K562 (cell line): ENCODE data around the gene TMEM132C.

ENCODE experiments used
- ATF1 ChIP-seq, 2 experiments: fragments of 450-650 bp in 1 of 2; IDR thresholded peaks; 2 replicates each; pipeline ENCODE4 v1.6.1; 2016; ENCODE audit warnings: missing compliant biosample characterization in 1 of 2, missing genetic modification characterization in 1 of 2
- BCL6 ChIP-seq: fragments of 250-450 bp; sonication (Bioruptor Pico); IDR thresholded peaks from 2 replicates; pipeline ENCODE4 v1.4.0; 2020
- PCBP2 ChIP-seq: fragments of 200-400 bp; formaldehyde crosslinking; IDR thresholded peaks from 2 replicates; pipeline ENCODE4 v1.6.1; 2018; ENCODE audit warnings: low read length, low read depth, mild to moderate bottlenecking, moderate library complexity; ENCODE audit not compliant: poor library complexity, severe bottlenecking
- WHSC1 ChIP-seq: IDR thresholded peaks from one replicate; pipeline ENCODE4 v1.6.1; 2012; ENCODE audit warnings: low read length, control low read depth, inconsistent platforms
- ZBTB1 ChIP-seq: sonication (generic); formaldehyde crosslinking; IDR thresholded peaks from 2 replicates; pipeline ENCODE4 v1.8.1; 2023; ENCODE audit warnings: missing genetic modification reagents, low read depth, mild to moderate bottlenecking, borderline replicate concordance
- ZNF583 ChIP-seq: fragments of 250-450 bp; sonication (Bioruptor Pico); IDR thresholded peaks from 2 replicates; pipeline ENCODE4 v1.4.0; 2020
- ZNF644 ChIP-seq: fragments of 200-800 bp; sonication (Bioruptor generic); IDR thresholded peaks from 2 replicates; pipeline ENCODE4 v1.6.1; 2016; ENCODE audit warnings: low read depth, missing genetic modification characterization, missing compliant biosample characterization
- TF ChIP-seq, protein P1 (sequence below): sonication (generic); formaldehyde crosslinking; IDR thresholded peaks from 2 replicates; pipeline ENCODE4 v1.4.0; 2020; ENCODE audit warnings: mild to moderate bottlenecking, missing genetic modification reagents
- TF ChIP-seq, protein P2 (sequence below): sonication (generic); formaldehyde crosslinking; IDR thresholded peaks from 2 replicates; pipeline ENCODE4 v1.8.1; 2023; ENCODE audit warnings: mild to moderate bottlenecking, missing genetic modification reagents

DNA sequence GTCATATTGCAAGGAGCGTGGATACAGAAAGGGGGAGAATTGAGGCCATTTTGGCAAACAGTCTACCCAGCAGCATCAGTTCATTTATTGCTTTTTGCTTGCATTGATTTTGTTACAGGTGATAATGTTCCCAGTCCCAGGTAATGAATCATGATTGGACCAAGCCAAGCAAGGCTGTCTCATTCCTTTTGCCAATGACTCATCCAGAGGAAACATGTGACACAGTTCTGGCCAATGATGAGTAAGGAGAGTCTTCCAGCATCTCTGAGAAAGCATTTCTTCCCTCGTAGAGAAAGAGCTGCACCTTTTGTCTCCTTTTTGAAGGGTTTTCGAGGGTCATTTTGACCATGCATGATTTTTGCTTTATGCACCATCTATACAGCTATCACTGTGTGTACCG is 488.6 kb downstream of the TMEM132C start:
- TF ChIP-seq ZBTB1 (CRISPR knock-in tag) (no peak), PCBP2 (no peak), ZNF644 (tag) (no peak), WHSC1 (no peak), BCL6 (no peak), ZNF583 (CRISPR knock-in tag) (no peak), ATF1 (CRISPR knock-in tag; IDR thresholded peaks at IDR 0.05) (no peak), ATF1 (tag; IDR thresholded peaks at IDR 0.05) (no peak)
- TF ChIP-seq, protein P1, sequence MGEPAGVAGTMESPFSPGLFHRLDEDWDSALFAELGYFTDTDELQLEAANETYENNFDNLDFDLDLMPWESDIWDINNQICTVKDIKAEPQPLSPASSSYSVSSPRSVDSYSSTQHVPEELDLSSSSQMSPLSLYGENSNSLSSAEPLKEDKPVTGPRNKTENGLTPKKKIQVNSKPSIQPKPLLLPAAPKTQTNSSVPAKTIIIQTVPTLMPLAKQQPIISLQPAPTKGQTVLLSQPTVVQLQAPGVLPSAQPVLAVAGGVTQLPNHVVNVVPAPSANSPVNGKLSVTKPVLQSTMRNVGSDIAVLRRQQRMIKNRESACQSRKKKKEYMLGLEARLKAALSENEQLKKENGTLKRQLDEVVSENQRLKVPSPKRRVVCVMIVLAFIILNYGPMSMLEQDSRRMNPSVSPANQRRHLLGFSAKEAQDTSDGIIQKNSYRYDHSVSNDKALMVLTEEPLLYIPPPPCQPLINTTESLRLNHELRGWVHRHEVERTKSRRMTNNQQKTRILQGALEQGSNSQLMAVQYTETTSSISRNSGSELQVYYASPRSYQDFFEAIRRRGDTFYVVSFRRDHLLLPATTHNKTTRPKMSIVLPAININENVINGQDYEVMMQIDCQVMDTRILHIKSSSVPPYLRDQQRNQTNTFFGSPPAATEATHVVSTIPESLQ (CRISPR knock-in tag), result no peak
- TF ChIP-seq, protein P2, sequence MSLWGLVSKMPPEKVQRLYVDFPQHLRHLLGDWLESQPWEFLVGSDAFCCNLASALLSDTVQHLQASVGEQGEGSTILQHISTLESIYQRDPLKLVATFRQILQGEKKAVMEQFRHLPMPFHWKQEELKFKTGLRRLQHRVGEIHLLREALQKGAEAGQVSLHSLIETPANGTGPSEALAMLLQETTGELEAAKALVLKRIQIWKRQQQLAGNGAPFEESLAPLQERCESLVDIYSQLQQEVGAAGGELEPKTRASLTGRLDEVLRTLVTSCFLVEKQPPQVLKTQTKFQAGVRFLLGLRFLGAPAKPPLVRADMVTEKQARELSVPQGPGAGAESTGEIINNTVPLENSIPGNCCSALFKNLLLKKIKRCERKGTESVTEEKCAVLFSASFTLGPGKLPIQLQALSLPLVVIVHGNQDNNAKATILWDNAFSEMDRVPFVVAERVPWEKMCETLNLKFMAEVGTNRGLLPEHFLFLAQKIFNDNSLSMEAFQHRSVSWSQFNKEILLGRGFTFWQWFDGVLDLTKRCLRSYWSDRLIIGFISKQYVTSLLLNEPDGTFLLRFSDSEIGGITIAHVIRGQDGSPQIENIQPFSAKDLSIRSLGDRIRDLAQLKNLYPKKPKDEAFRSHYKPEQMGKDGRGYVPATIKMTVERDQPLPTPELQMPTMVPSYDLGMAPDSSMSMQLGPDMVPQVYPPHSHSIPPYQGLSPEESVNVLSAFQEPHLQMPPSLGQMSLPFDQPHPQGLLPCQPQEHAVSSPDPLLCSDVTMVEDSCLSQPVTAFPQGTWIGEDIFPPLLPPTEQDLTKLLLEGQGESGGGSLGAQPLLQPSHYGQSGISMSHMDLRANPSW (CRISPR knock-in tag), result no peak
